ENCODE results near the gene HIVEP3. TPM values are rescaled to one million over a fixed set of nuclear protein-coding genes. Genes with fewer than 3 reads are reported as not detected.
A peak's percentile ranks its signal among the peaks of the same experiment; 100 is the strongest.

HIVEP3 gene
- total and polyA plus RNA-seq, 2 donors (not counting 1 experiment from before 2014, with no cell fraction given), result 2.0 to 5.1 TPM

DNA sequence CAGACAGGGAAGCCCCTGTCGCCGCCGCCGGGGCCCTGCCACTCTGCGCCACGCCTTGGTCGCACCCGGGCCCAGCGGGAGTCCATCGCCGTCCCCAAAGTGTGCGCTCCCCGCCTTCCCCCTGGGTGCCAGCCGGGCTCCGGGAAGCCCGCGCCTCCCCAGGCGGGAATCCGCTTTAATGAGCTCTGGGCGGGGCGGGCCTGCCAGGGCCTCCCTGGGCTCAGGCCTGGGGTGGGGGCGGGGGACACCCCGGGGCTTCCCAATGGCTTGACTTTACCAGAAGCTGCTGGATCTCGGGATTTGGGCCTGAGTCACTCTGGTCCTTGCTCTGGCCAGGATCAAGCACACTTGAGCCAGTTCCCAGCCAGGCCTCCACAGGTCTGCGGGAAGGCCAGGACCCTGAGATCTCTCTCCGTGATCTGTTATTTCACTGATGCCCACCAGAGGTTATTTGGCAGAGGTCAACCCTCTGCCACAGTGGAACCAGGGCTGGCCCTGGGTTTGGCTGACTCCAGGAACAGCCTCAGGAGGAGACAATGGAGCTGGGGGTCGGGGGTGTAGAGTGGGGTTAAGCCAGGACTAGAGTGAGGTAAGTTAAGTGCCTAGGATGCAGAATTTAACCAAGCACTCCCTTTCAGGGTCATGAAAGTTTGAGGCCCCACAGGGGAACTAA is 255.8 kb downstream of the HIVEP3 start:
- Histone ChIP-seq H3K9me3 (ENCODE audit: control extremely low read depth in 1 of 3, control insufficient read depth in 2 of 3, insufficient read depth in 1 of 3, low read length in 2 of 3) (no peaks in the 10 kb centered on the region), H3K27me3 (replicated peaks in 1 of 4; ENCODE audit: control extremely low read depth in 1 of 4, control insufficient read depth in 3 of 4, insufficient read depth in 4 of 4, low read length in 3 of 4) (no peaks in the 10 kb centered on the region)

More for the DNA sequence above, 255.8 kb downstream of the HIVEP3 start:
- Histone ChIP-seq H3K4me2 (replicated peaks; ENCODE audit: low read depth, low read length, poor library complexity, severe bottlenecking) (peak overlapping the region; percentile 83), H2AFZ (ENCODE audit: insufficient read depth, low read depth, low read length, poor library complexity, severe bottlenecking) (peak overlapping the region; percentile 52), H4K20me1 (ENCODE audit: control insufficient read depth, insufficient read depth, low read length, poor library complexity, severe bottlenecking) (no peaks in the 10 kb centered on the region), H3K79me2 (ENCODE audit: control insufficient read depth, insufficient read depth, low read length) (peaks cover 28% of the 10 kb centered on the region), H3K4me1 (ENCODE audit: control insufficient read depth in 2 of 2, insufficient read depth in 2 of 2, low read length in 2 of 2) (peaks cover 49 to 79% of the 10 kb centered on the region in 2 donors), H3K9ac (ENCODE audit: low read length) (peak overlapping the region; percentile 67), H3K27ac (ENCODE audit: low read length in 2 of 2) (peak overlapping the region; percentile 69 to 87), H3K36me3 (replicated peaks in 1 of 2; ENCODE audit: control extremely low read depth in 1 of 2, control insufficient read depth in 1 of 2, extremely low read depth in 1 of 2, insufficient read depth in 2 of 2, low read length in 1 of 2) (no peaks in the 10 kb centered on the region), H3K4me3 (ENCODE audit: control extremely low read depth in 1 of 5, extremely low read depth in 1 of 5, insufficient read depth in 1 of 5, low read depth in 2 of 5, low read length in 4 of 5) (peak overlapping the region in 4 of 5 experiments; percentile 16 to 65 (median 51))
- POLR2A ChIA-PET, result interaction anchor here (0.6 to 0.8 kb wide), 2 partner anchors 22 to 66 kb away, joined by 3 to 4 read pairs; no protein-coding TSS in a partner anchor
- H3K4me1 Mint-ChIP-seq, result peaks cover 80% of the 10 kb centered on the region
- CTCF ChIA-PET, result interaction anchor here (1.5 to 2.8 kb wide), 3 partner anchors 10 to 89 kb away, joined by 3 to 9 read pairs (median 5); no protein-coding TSS in a partner anchor
- H3K27ac Mint-ChIP-seq, result peak overlapping the region; percentile 87
- intact Hi-C loops (cut with micrococcal nuclease), result loop anchor here (1.0 to 10.0 kb wide), 8 partner anchors 10 to 372 kb away; no protein-coding TSS in a partner anchor
- TF ChIP-seq EZH2 (IDR thresholded peaks at IDR 0.05; ENCODE audit: borderline replicate concordance, insufficient read depth, low read depth, low read length, poor library complexity, severe bottlenecking), result no peak
- TF ChIP-seq, protein P1, sequence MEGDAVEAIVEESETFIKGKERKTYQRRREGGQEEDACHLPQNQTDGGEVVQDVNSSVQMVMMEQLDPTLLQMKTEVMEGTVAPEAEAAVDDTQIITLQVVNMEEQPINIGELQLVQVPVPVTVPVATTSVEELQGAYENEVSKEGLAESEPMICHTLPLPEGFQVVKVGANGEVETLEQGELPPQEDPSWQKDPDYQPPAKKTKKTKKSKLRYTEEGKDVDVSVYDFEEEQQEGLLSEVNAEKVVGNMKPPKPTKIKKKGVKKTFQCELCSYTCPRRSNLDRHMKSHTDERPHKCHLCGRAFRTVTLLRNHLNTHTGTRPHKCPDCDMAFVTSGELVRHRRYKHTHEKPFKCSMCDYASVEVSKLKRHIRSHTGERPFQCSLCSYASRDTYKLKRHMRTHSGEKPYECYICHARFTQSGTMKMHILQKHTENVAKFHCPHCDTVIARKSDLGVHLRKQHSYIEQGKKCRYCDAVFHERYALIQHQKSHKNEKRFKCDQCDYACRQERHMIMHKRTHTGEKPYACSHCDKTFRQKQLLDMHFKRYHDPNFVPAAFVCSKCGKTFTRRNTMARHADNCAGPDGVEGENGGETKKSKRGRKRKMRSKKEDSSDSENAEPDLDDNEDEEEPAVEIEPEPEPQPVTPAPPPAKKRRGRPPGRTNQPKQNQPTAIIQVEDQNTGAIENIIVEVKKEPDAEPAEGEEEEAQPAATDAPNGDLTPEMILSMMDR (IDR thresholded peaks at IDR 0.05), result no peak
- whole genome bisulfite sequencing (ENCODE audit: insufficient coverage), result 24% methylated on average over 27 of the region's 27 CpGs
- DNase-seq (no peak), ATAC-seq (ENCODE audit: low read depth) (peak; percentile 4)
- H3K27me3 Mint-ChIP-seq, result no peaks in the 10 kb centered on the region
- H3K9me3 Mint-ChIP-seq (ENCODE audit: insufficient read depth), result no peaks in the 10 kb centered on the region
- peak overlapping the region; percentile 77 for H3K4me3 Mint-ChIP-seq
